Endodermal cell (in vitro differentiated cells): ENCODE results near the gene PACS1. TPM values are rescaled to one million over a fixed set of nuclear protein-coding genes. Genes with fewer than 3 reads are reported as not detected.
A peak's percentile ranks its signal among the peaks of the same experiment; 100 is the strongest.

Experiments used
- DNase-seq: peaks from one replicate; pipeline ENCODE4 v3.0.0-alpha.2; 2017
- H3K27ac ChIP-seq: 2 replicates; pipeline ENCODE4 v1.5.1; 2013; ENCODE audit warnings: mild to moderate bottlenecking, low read depth, low read length, moderate library complexity
- H3K27me3 ChIP-seq: 2 replicates; pipeline ENCODE4 v1.6.1; 2013; ENCODE audit warnings: mild to moderate bottlenecking, low read length, moderate library complexity; ENCODE audit not compliant: insufficient read depth, control insufficient read depth, poor library complexity, severe bottlenecking
- H3K36me3 ChIP-seq: 2 replicates; pipeline ENCODE4 v1.7.0; 2013; ENCODE audit warnings: mild to moderate bottlenecking, low read length, moderate library complexity; ENCODE audit not compliant: control insufficient read depth, insufficient read depth
- H3K4me1 ChIP-seq: one replicate; pipeline ENCODE4 v1.7.0; 2013; ENCODE audit warnings: low read length; ENCODE audit not compliant: control insufficient read depth, insufficient read depth
- H3K4me3 ChIP-seq: 2 replicates; pipeline ENCODE4 v1.5.1; 2013; ENCODE audit warnings: mild to moderate bottlenecking, low read length, moderate library complexity
- H3K9ac ChIP-seq: 2 replicates; pipeline ENCODE4 v1.6.1; 2013; ENCODE audit warnings: mild to moderate bottlenecking, low read length, moderate library complexity; ENCODE audit not compliant: poor library complexity, severe bottlenecking; ENCODE audit errors: extremely low read depth
- H3K9me3 ChIP-seq: 2 replicates; pipeline ENCODE4 v1.6.1; 2013; ENCODE audit warnings: mild to moderate bottlenecking, low read length, moderate library complexity; ENCODE audit not compliant: control insufficient read depth
- H3K27ac Mint-ChIP-seq: 2 replicates; pipeline ENCODE4 v1.8.0; 2020; ENCODE audit warnings: mixed read lengths
- H3K27me3 Mint-ChIP-seq: 2 replicates; pipeline ENCODE4 v1.8.0; 2021; ENCODE audit warnings: mild to moderate bottlenecking, mixed read lengths; ENCODE audit not compliant: insufficient read depth
- H3K36me3 Mint-ChIP-seq: 2 replicates; pipeline ENCODE4 v1.8.0; 2020; ENCODE audit warnings: low read depth, mixed read lengths
- H3K4me1 Mint-ChIP-seq: 2 replicates; pipeline ENCODE4 v1.8.0; 2020; ENCODE audit warnings: mixed read lengths
- H3K4me3 Mint-ChIP-seq: 2 replicates; pipeline ENCODE4 v1.8.0; 2020; ENCODE audit warnings: mild to moderate bottlenecking, moderate library complexity, mixed read lengths
- H3K9me3 Mint-ChIP-seq: 2 replicates; pipeline ENCODE4 v1.8.0; 2020; ENCODE audit warnings: mild to moderate bottlenecking, mixed read lengths
- CTCF ChIP-seq: fragments of 200-600 bp; sonication (generic); conservative IDR thresholded peaks from 2 replicates; pipeline ENCODE4 v1.5.0; 2021; ENCODE audit warnings: antibody characterized with exemption, mild to moderate bottlenecking
- WGBS, 2 experiments: methylation state at CpG; one replicate each; pipeline versions ENCODE4 v1.1.5 to v1.1.7; 2013; ENCODE audit warnings: missing lambda C conversion rate in 2 of 2, mixed read lengths in 1 of 2; ENCODE audit not compliant: insufficient coverage in 1 of 2, insufficient read length in 1 of 2; 5-methylcytosine and 5-hydroxymethylcytosine counted together
- total RNA-seq, 2 donors: library from RNA; stranded (reverse); fragmentation: NEBNext Ultra II Directional in 1 of 2; extraction: Animal tissue kit (Norgen Biotek cat#: 25700) in 1 of 2; gene quantifications; 2 replicates in 1 of 2; 3 replicates in 1 of 2; pipeline ENCODE4 v1.2.1, GENCODE V29; 2021

Gene PACS1
- total RNA-seq, 2 donors from 2014 or later, result 67.0 to 67.1 TPM

GRCh38 chr11:66119348-66120133, 49.5 kb downstream of the PACS1 start:
- Histone ChIP-seq H3K9ac (peak overlapping the region; percentile 72), H3K4me3 (peak overlapping the region; percentile 32), H3K27me3 (no peaks in the 10 kb centered on the region), H3K36me3 (no peaks in the 10 kb centered on the region), H3K4me1 (peaks cover 21% of the 10 kb centered on the region), H3K9me3 (no peaks in the 10 kb centered on the region), H3K27ac (peak overlapping the region; percentile 81)
- peaks cover 48% of the 10 kb centered on the region for H3K4me1 Mint-ChIP-seq
- H3K9me3 Mint-ChIP-seq, result no peaks in the 10 kb centered on the region
- H3K27me3 Mint-ChIP-seq, result no peaks in the 10 kb centered on the region
- peak; percentile 73 for DNase-seq
- no peak for TF ChIP-seq CTCF
- WGBS, 2 experiments, result 30 to 39% methylated on average over 4 to 5 of the region's 5 CpGs
- H3K27ac Mint-ChIP-seq, result peak overlapping the region; percentile 99
- no peaks in the 10 kb centered on the region for H3K36me3 Mint-ChIP-seq
- H3K4me3 Mint-ChIP-seq, result peak overlapping the region; percentile 10

DNA sequence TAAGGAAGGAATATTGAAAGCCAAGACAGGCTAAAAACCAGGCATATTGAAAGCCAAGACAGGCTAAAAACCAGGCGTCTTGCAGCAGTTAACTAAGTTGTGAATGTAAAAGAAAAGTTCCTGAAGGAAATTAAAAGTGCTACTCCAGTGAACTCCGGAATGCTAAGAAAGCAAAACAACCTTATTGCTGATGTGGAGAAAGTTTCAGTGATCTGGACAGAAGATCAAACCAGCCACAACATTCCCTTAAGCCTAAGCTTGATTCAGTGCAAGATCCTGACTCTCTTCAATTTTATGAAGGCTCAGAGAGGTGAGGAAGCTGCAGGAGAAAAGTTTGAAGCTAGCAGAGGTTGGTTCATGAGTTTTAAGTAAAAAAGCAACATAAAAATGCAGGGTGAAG, 51.4 kb downstream of the PACS1 start:
- Histone ChIP-seq H3K27me3 (no peaks in the 10 kb centered on the region), H3K4me1 (peaks cover 18% of the 10 kb centered on the region), H3K9ac (no peak overlapping the region), H3K27ac (no peak overlapping the region), H3K4me3 (no peak overlapping the region), H3K36me3 (no peaks in the 10 kb centered on the region), H3K9me3 (no peaks in the 10 kb centered on the region)
- 84 to 94% methylated on average over 2 of the region's 2 CpGs for WGBS, 2 experiments
- TF ChIP-seq CTCF, result no peak
- no peaks in the 10 kb centered on the region for H3K27me3 Mint-ChIP-seq
- no peaks in the 10 kb centered on the region for H3K36me3 Mint-ChIP-seq
- no peak for DNase-seq
- peaks cover 42% of the 10 kb centered on the region for H3K4me1 Mint-ChIP-seq
- H3K9me3 Mint-ChIP-seq, result no peaks in the 10 kb centered on the region
- H3K4me3 Mint-ChIP-seq, result no peak overlapping the region
- H3K27ac Mint-ChIP-seq, result no peak overlapping the region

- no peaks in the 10 kb centered on the region for H3K36me3 ChIP-seq
- Mint-ChIP-seq H3K4me1 (peaks cover 41% of the 10 kb centered on the region), H3K9me3 (no peaks in the 10 kb centered on the region), H3K27ac (no peak overlapping the region), H3K27me3 (no peaks in the 10 kb centered on the region), H3K4me3 (no peak overlapping the region), H3K36me3 (no peaks in the 10 kb centered on the region)
- peaks cover 10% of the 10 kb centered on the region for H3K4me1 ChIP-seq
- H3K9me3 ChIP-seq, result no peaks in the 10 kb centered on the region
- DNase-seq, result no peak
- no peaks in the 10 kb centered on the region for H3K27me3 ChIP-seq
- H3K4me3 ChIP-seq, result no peak overlapping the region
- TF ChIP-seq CTCF, result no peak
- H3K9ac ChIP-seq, result no peak overlapping the region
- no peak overlapping the region for H3K27ac ChIP-seq
- WGBS, 2 experiments, result 96 to 99% methylated on average over 6 of the region's 6 CpGs
Observed at GRCh38 chr11:66123902-66124301, 53.8 kb downstream of the PACS1 start.
